A673 (cell line): Measurements from ENCODE around the gene ATP13A1. TPM values are rescaled to one million over a fixed set of nuclear protein-coding genes. Genes with fewer than 3 reads are reported as not detected.

ENCODE experiments used
- BruUV-seq: library from RNA; stranded (reverse); fragments of 400-500 nt; replicated peaks from 2 replicates; lab custom pipeline; 2021; lab: Mats Ljungman, UMichigan
- CTCF ChIA-PET: fragments of 300-600 bp; sonication (Branson Sonifier 250); formaldehyde crosslinking; loops from one replicate; lab custom pipeline; 2022; ENCODE audit warnings: antibody characterized with exemption; lab: Charles Lee
- POLR2A ChIA-PET: fragments of 300-600 bp; sonication (Branson Sonifier 250); formaldehyde crosslinking; loops from one replicate; lab custom pipeline; 2022; ENCODE audit warnings: antibody characterized with exemption; ENCODE audit not compliant: low non-redundant PET; lab: Charles Lee
- DNase-seq: peaks from one replicate; pipeline ENCODE4 v3.0.0-alpha.2; 2015; ENCODE audit warnings: low spot score
- H3K27ac ChIP-seq: fragments of 200-600 bp; sonication (generic); 2 replicates; pipeline ENCODE4 v1.5.1; 2016; ENCODE audit warnings: mixed run types, low read depth, mild to moderate bottlenecking, mixed read lengths, antibody characterized with exemption, low read length; ENCODE audit not compliant: poor library complexity, severe bottlenecking
- H3K27me3 ChIP-seq: fragments of 200-600 bp; sonication (generic); replicated peaks from 2 replicates; pipeline ENCODE4 v1.6.1; 2017; ENCODE audit warnings: mixed run types, low read depth, mild to moderate bottlenecking, mixed read lengths, antibody characterized with exemption, low read length; ENCODE audit not compliant: insufficient read depth, poor library complexity
- H3K36me3 ChIP-seq: fragments of 200-600 bp; sonication (generic); 2 replicates; pipeline ENCODE4 v1.6.1; 2016; ENCODE audit warnings: mixed run types, mild to moderate bottlenecking, mixed read lengths, antibody characterized with exemption, low read length; ENCODE audit not compliant: insufficient read depth, poor library complexity, severe bottlenecking
- H3K4me1 ChIP-seq: fragments of 200-600 bp; sonication (generic); 2 replicates; pipeline ENCODE4 v1.6.1; 2017; ENCODE audit warnings: mixed run types, mild to moderate bottlenecking, mixed read lengths, antibody characterized with exemption, low read length; ENCODE audit not compliant: insufficient read depth, poor library complexity, severe bottlenecking
- H3K4me3 ChIP-seq: fragments of 200-600 bp; sonication (generic); 2 replicates; pipeline ENCODE4 v1.5.1; 2016; ENCODE audit warnings: low read depth, mixed run types, mild to moderate bottlenecking, mixed read lengths, low read length; ENCODE audit not compliant: poor library complexity, severe bottlenecking
- H3K9me3 ChIP-seq: fragments of 200-600 bp; sonication (generic); 2 replicates; pipeline ENCODE4 v1.6.1; 2016; ENCODE audit warnings: mixed run types, low read depth, mild to moderate bottlenecking, mixed read lengths, antibody characterized with exemption, low read length; ENCODE audit not compliant: poor library complexity, severe bottlenecking
- EZH2 ChIP-seq: fragments of 200-600 bp; sonication (generic); IDR thresholded peaks from 2 replicates; pipeline ENCODE4 v1.6.1; 2017; ENCODE audit warnings: borderline replicate concordance, low read depth, mild to moderate bottlenecking, mixed read lengths, antibody characterized with exemption, low read length; ENCODE audit not compliant: poor library complexity, severe bottlenecking
- intact Hi-C: fragments of 100-400 bp; cut with micrococcal nuclease; formaldehyde crosslinking; loops from one replicate; pipeline ENCODE4 v1.10.0; 2022; ENCODE audit not compliant: unreplicated experiment
- total RNA-seq: library from RNA; stranded (reverse); gene quantifications from 2 replicates; pipeline ENCODE4 v1.2.3, GENCODE V29; 2021
- TF ChIP-seq, protein P1 (sequence below): fragments of 300-800, 200-600 bp; sonication (generic); conservative IDR thresholded peaks from 2 replicates; pipeline ENCODE4 v1.5.1; 2017; ENCODE audit warnings: low read depth, mild to moderate bottlenecking, antibody characterized with exemption, low read length, moderate library complexity, mixed read lengths

The ATP13A1 gene
- total RNA-seq, 1 experiment from 2014 or later, result 94.4 TPM

- H3K36me3 ChIP-seq, result no peaks in the 10 kb centered on the region
- no peak overlapping the region for H3K27ac ChIP-seq
- ChIA-PET POLR2A (no interaction called here), CTCF (interaction anchor here (0.8 kb wide), 1 partner anchor 103 kb away, joined by 4 read pairs; no protein-coding TSS in a partner anchor)
- intact Hi-C loops, result no loop called here
- no peak for DNase-seq
- no TSS peak for BruUV-seq
- no peaks in the 10 kb centered on the region for H3K9me3 ChIP-seq
- no peaks in the 10 kb centered on the region for H3K4me1 ChIP-seq
- TF ChIP-seq, protein P1, sequence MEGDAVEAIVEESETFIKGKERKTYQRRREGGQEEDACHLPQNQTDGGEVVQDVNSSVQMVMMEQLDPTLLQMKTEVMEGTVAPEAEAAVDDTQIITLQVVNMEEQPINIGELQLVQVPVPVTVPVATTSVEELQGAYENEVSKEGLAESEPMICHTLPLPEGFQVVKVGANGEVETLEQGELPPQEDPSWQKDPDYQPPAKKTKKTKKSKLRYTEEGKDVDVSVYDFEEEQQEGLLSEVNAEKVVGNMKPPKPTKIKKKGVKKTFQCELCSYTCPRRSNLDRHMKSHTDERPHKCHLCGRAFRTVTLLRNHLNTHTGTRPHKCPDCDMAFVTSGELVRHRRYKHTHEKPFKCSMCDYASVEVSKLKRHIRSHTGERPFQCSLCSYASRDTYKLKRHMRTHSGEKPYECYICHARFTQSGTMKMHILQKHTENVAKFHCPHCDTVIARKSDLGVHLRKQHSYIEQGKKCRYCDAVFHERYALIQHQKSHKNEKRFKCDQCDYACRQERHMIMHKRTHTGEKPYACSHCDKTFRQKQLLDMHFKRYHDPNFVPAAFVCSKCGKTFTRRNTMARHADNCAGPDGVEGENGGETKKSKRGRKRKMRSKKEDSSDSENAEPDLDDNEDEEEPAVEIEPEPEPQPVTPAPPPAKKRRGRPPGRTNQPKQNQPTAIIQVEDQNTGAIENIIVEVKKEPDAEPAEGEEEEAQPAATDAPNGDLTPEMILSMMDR, result no peak
- no peak for TF ChIP-seq EZH2
- no peaks in the 10 kb centered on the region for H3K27me3 ChIP-seq
- no peak overlapping the region for H3K4me3 ChIP-seq
Measured at GRCh38 chr19:19635313-19635702, 28.2 kb downstream of the ATP13A1 start.

DNA sequence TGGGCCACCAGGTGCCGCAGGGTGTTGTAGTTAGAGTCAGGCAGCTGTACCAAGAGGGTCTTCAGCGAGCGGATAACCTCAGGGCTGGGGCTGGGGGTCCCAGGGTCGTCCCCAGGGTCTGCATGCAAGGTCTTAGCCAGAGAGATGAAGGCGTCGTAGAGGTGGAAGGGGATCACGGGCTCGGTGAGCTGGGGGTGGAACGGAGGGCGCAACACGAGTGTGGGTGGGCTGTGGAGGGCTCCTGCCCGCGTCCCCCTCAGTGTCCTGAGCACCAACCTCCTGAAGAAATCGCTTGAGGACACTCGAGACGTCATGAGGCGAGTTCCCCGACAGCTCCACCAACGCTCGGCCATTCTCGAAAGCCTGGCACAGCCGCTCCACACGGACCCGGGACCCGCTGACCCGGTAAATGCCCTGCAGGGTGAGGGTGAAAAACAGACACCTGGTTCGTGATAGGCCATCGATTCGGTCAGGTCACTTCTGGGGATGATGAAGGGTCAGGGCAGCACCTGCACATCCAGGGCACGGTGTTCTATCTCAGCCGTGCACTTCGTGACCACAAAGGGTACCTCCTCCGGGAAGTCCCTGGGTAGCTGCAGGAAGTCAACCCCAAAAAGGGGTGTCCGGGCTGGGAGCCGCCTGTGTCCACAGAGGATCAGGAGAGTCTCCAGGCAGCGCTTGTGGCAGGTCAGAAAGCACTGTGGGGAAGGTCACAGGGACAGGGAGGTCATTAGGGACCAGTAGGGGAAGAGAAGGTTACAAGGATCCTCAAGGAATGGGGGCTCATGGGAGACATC, 28.8 kb downstream of the ATP13A1 start:
- TF ChIP-seq, protein P1, result no peak
- no peak for TF ChIP-seq EZH2
- Histone ChIP-seq H3K27ac (no peak overlapping the region), H3K4me3 (no peak overlapping the region), H3K9me3 (no peaks in the 10 kb centered on the region), H3K36me3 (no peaks in the 10 kb centered on the region), H3K27me3 (no peaks in the 10 kb centered on the region), H3K4me1 (no peaks in the 10 kb centered on the region)
- ChIA-PET POLR2A (no interaction called here), CTCF (no interaction called here)
- DNase-seq, result no peak
- BruUV-seq, result no TSS peak
- intact Hi-C loops, result no loop called here

DNA sequence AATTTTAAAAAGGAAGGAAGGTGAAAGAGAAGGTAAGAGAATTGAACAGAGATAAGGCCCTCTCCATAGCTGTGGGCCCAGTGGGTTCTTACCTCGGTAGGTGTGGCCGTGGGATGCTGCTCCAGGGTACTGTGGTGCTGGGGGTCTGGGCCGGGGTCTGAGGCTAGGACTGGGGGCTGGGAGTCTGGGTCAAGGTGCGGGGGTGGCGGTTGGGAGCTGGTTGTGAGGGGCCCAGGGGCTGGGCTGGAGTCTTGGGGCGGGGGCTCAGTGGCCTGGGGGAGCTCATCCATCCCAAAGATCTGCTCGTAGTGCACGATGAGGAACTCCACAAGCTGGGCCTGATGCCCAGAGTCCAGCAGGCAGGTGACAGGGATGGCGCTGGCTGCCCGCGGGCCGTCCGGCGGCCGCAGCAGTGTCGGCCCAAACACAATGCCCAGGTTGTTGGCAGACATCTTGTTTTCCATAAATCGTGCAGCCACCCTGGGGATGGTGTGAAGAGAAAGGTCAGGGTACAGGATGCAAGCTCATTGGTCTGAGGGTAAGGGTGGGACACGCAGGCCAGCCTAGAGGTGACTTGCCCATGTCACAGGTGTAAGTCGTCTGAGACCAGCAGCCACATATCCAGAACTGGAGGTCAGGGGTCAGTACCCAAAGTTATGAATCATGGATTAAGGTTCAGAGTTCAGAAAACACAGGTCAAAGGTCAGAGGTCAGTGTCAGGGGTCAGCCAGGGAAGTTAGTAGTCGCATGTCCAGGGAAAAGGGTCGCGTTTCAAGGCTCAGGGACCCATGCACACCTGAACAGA, 29.6 kb downstream of the ATP13A1 start:
- Histone ChIP-seq H3K4me3 (no peak overlapping the region), H3K36me3 (no peaks in the 10 kb centered on the region), H3K27me3 (no peaks in the 10 kb centered on the region), H3K27ac (no peak overlapping the region), H3K4me1 (peaks cover under 1% of the 10 kb centered on the region), H3K9me3 (no peaks in the 10 kb centered on the region)
- BruUV-seq, result no TSS peak
- TF ChIP-seq EZH2, result no peak
- TF ChIP-seq, protein P1, result no peak
- intact Hi-C loops, result no loop called here
- ChIA-PET POLR2A (no interaction called here), CTCF (no interaction called here)
- DNase-seq, result no peak
